ENCODE data around the gene AHRR. TPM values are rescaled to one million over a fixed set of nuclear protein-coding genes. Genes with fewer than 3 reads are reported as not detected.

Gene AHRR
- polyA plus RNA-seq, 3 donors, result 0.15 TPM; not detected in 1

- no peaks in the 10 kb centered on the region for H3K36me3 Mint-ChIP-seq
- no peak for TF ChIP-seq CTCF (IDR thresholded peaks at IDR 0.05)
Observed at GRCh38 chr5:387491-388265, 66.2 kb downstream of the AHRR start.

GRCh38 chr5:388266-389196, 67.0 kb downstream of the AHRR start:
- TF ChIP-seq CTCF (IDR thresholded peaks at IDR 0.05), result no peak
- peaks cover 7 to 23% (median 16%) of the 10 kb centered on the region in 7 donors for H3K9me3 Mint-ChIP-seq
- Histone ChIP-seq H3K4me2 (replicated peaks; ENCODE audit: extremely low read depth, low read length, poor library complexity, severe bottlenecking) (no peak overlapping the region), H3K4me1 (ENCODE audit: control insufficient read depth in 1 of 2, insufficient read depth in 2 of 2, low read length in 2 of 2) (peaks cover 0 to 16% of the 10 kb centered on the region in 2 donors), H3K4me3 (replicated peaks in 1 of 3; ENCODE audit: low read depth in 2 of 3, low read length in 3 of 3) (no peak overlapping the region), H3K79me2 (ENCODE audit: insufficient read depth, low read length) (no peaks in the 10 kb centered on the region), H3K27me3 (ENCODE audit: control insufficient read depth in 2 of 2, insufficient read depth in 2 of 2, low read length in 2 of 2) (no peaks in the 10 kb centered on the region), H4K20me1 (ENCODE audit: insufficient read depth, low read length) (no peaks in the 10 kb centered on the region), H3K9ac (ENCODE audit: insufficient read depth, low read length, poor library complexity, severe bottlenecking) (no peak overlapping the region), H3K36me3 (replicated peaks in 1 of 2; ENCODE audit: control insufficient read depth in 1 of 2, insufficient read depth in 2 of 2, low read length in 2 of 2) (no peaks in the 10 kb centered on the region), H3K27ac (ENCODE audit: low read depth in 1 of 2, low read length in 2 of 2) (no peak overlapping the region), H3K9me3 (replicated peaks in 1 of 2; ENCODE audit: control insufficient read depth in 1 of 2, insufficient read depth in 1 of 2, low read length in 2 of 2) (peaks cover 0 to 16% of the 10 kb centered on the region in 2 donors), H2AFZ (ENCODE audit: insufficient read depth, low read depth, low read length, poor library complexity, severe bottlenecking) (no peak overlapping the region)
- peak in 1 of 3 donors; percentile 41 for DNase-seq
- intact Hi-C loops (cut with micrococcal nuclease), result no loop called here
- H3K27ac Mint-ChIP-seq, result peak overlapping the region in 2 of 7 donors; percentile 50 to 60
- WGBS (ENCODE audit: insufficient coverage), result 84% methylated on average over 28 of the region's 34 CpGs
- H3K4me3 Mint-ChIP-seq, result no peak overlapping the region
- peaks cover 11% of the 10 kb centered on the region for H3K4me1 Mint-ChIP-seq
- no peaks in the 10 kb centered on the region for H3K36me3 Mint-ChIP-seq
- peaks cover 0 to 1% (median 0%) of the 10 kb centered on the region in 3 donors for H3K27me3 Mint-ChIP-seq (ENCODE audit: low read depth in 3 of 3)

More at GRCh38 chr5:387491-388265, 66.2 kb downstream of the AHRR start:
- Mint-ChIP-seq H3K9me3 (peaks cover 7 to 24% (median 16%) of the 10 kb centered on the region in 7 donors), H3K27ac (no peak overlapping the region), H3K4me3 (no peak overlapping the region), H3K4me1 (peaks cover 4% of the 10 kb centered on the region), H3K27me3 (ENCODE audit: low read depth in 3 of 3) (peaks cover 0 to 1% (median 0%) of the 10 kb centered on the region in 3 donors)
- Histone ChIP-seq H3K9me3 (replicated peaks in 1 of 2; ENCODE audit: control insufficient read depth in 1 of 2, insufficient read depth in 1 of 2, low read length in 2 of 2) (peaks cover 0 to 16% of the 10 kb centered on the region in 2 donors), H3K27ac (ENCODE audit: low read depth in 1 of 2, low read length in 2 of 2) (no peak overlapping the region), H3K4me1 (ENCODE audit: control insufficient read depth in 1 of 2, insufficient read depth in 2 of 2, low read length in 2 of 2) (peaks cover 0 to 10% of the 10 kb centered on the region in 2 donors), H3K4me3 (replicated peaks in 1 of 3; ENCODE audit: low read depth in 2 of 3, low read length in 3 of 3) (no peak overlapping the region), H3K36me3 (replicated peaks in 1 of 2; ENCODE audit: control insufficient read depth in 1 of 2, insufficient read depth in 2 of 2, low read length in 2 of 2) (no peaks in the 10 kb centered on the region), H4K20me1 (ENCODE audit: insufficient read depth, low read length) (no peaks in the 10 kb centered on the region), H2AFZ (ENCODE audit: insufficient read depth, low read depth, low read length, poor library complexity, severe bottlenecking) (no peak overlapping the region), H3K9ac (ENCODE audit: insufficient read depth, low read length, poor library complexity, severe bottlenecking) (no peak overlapping the region), H3K27me3 (ENCODE audit: control insufficient read depth in 2 of 2, insufficient read depth in 2 of 2, low read length in 2 of 2) (no peaks in the 10 kb centered on the region), H3K4me2 (replicated peaks; ENCODE audit: extremely low read depth, low read length, poor library complexity, severe bottlenecking) (no peak overlapping the region), H3K79me2 (ENCODE audit: insufficient read depth, low read length) (no peaks in the 10 kb centered on the region)
- WGBS (ENCODE audit: insufficient coverage), result 95% methylated on average over 12 of the region's 18 CpGs
- DNase-seq, result peak in 1 of 3 donors; percentile 81
- intact Hi-C loops (cut with micrococcal nuclease), result no loop called here
